ENCODE measurements around the gene TPCN1.

DNA sequence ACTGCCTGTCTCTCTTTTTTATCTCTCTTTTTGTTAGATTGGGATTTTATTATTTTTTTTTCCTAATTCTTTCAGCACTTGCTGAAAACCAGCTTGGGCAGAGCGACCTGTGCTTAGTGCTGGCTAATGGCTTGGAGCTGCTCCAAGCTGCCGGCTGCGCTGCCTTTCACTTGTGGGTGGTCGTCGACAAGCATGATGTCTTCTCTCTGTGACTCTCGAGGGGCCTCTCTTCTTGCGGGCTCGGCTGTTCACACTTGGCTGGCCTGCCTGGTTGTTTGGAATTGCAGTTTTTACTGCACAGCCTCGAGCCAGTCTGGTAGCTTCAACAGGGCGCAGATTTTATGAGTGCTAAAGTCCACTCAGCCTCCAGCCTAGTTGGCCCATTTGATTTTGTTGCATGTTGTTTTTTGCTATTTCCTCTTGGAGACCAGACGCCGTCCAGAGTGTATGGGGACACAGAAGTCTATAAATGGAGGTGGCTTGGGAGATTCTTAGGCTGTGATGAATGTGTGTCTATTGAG, 18.6 kb downstream of the TPCN1 start:
- TF ChIP-seq, protein P1, sequence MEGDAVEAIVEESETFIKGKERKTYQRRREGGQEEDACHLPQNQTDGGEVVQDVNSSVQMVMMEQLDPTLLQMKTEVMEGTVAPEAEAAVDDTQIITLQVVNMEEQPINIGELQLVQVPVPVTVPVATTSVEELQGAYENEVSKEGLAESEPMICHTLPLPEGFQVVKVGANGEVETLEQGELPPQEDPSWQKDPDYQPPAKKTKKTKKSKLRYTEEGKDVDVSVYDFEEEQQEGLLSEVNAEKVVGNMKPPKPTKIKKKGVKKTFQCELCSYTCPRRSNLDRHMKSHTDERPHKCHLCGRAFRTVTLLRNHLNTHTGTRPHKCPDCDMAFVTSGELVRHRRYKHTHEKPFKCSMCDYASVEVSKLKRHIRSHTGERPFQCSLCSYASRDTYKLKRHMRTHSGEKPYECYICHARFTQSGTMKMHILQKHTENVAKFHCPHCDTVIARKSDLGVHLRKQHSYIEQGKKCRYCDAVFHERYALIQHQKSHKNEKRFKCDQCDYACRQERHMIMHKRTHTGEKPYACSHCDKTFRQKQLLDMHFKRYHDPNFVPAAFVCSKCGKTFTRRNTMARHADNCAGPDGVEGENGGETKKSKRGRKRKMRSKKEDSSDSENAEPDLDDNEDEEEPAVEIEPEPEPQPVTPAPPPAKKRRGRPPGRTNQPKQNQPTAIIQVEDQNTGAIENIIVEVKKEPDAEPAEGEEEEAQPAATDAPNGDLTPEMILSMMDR (IDR thresholded peaks at IDR 0.05; ENCODE audit: insufficient read depth, low read depth, low read length) = no peak
- TF ChIP-seq EZH2 (IDR thresholded peaks at IDR 0.05; ENCODE audit: insufficient read depth, low read length) = no peak
